ENCODE results near the gene SSU72. TPM values are rescaled to one million over a fixed set of nuclear protein-coding genes. Genes with fewer than 3 reads are reported as not detected.
"Not testable (repeated sequence)": the region's sequence is repeated elsewhere in the genome, so short reads cannot be mapped to it uniquely, and the experiment has no call there.

The SSU72 gene
- polyA plus RNA-seq, 1 donor (not counting 4 experiments of a cell fraction or from before 2014, with no cell fraction given) = 79.7 TPM

DNA sequence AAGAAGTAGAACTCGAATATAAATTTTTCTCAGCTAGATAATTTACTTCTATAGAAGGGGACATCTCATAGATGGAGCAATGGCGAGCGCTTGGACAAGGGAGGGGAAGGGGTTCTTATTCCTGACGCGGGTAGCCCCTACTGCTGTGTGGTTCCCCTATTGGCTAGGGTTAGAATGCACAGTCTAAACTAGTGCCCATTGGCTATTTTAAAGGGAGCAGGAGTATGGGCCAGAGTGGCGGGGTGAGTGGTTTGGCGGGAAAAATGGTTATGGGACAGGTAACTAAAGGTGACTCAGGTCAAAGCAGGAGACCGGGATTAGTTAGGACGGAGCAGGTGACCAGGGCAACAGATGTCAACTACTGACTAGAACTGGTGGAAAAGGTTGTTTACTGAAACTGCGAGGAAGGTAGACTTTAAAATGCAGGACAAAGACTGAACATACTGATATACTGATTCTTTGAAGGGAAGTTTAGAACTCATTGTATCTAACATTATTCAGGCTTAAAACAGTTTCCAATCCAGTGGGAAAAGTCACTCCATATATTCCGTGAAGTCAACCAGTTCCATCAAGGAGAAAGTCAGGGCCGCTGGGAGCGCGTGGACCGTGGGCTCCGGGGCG is 63.6 kb downstream of the SSU72 start:
- Histone ChIP-seq H3K36me3 (ENCODE audit: control insufficient read depth in 2 of 2, extremely low read depth in 1 of 2, insufficient read depth in 2 of 2, low read length in 2 of 2) (peaks cover 2 to 8% of the 10 kb centered on the region in 2 experiments), H3K9ac (ENCODE audit: control insufficient read depth, extremely low read depth, insufficient read depth, low read length) (peak overlapping the region; percentile 97), H3K27me3 (ENCODE audit: control insufficient read depth, extremely low read depth, insufficient read depth, low read length) (no peaks in the 10 kb centered on the region), H3K9me1 (ENCODE audit: control insufficient read depth, extremely low read depth, insufficient read depth, low read length) (no peaks in the 10 kb centered on the region), H3K9me3 (ENCODE audit: control insufficient read depth, low read depth, low read length) (no peaks in the 10 kb centered on the region), H3K4me1 (ENCODE audit: control insufficient read depth, extremely low read depth, insufficient read depth, low read length) (peaks cover 5% of the 10 kb centered on the region), H3K4me2 (ENCODE audit: control insufficient read depth, extremely low read depth, insufficient read depth, low read depth, low read length) (peak overlapping the region; percentile 90), H2AFZ (ENCODE audit: control insufficient read depth, low read length) (peak overlapping the region; percentile 89), H3K79me2 (ENCODE audit: control insufficient read depth, insufficient read depth, low read length) (peaks cover 26% of the 10 kb centered on the region), H3K27ac (ENCODE audit: control insufficient read depth, insufficient read depth, low read length) (peak overlapping the region; percentile 84), H4K20me1 (ENCODE audit: control insufficient read depth, extremely low read depth, insufficient read depth, low read length) (no peaks in the 10 kb centered on the region), H3K4me3 (ENCODE audit: control insufficient read depth in 2 of 3, extremely low read depth in 1 of 3, insufficient read depth in 2 of 3, low read depth in 1 of 3, low read length in 3 of 3) (peak overlapping the region; percentile 76 to 78 (median 77))
- FAIRE-seq = no peak
- dilution Hi-C loops (cut with MboI; ENCODE audit: extremely low pct_ligation_motif_present, low sequenced_read_pairs) = no loop called here
- no peak for DNase-seq (ENCODE audit: low read depth, low spot score)
- TF ChIP-seq EZH2 (IDR thresholded peaks at IDR 0.05; ENCODE audit: low read length) = no peak
- TF ChIP-seq, protein P1, sequence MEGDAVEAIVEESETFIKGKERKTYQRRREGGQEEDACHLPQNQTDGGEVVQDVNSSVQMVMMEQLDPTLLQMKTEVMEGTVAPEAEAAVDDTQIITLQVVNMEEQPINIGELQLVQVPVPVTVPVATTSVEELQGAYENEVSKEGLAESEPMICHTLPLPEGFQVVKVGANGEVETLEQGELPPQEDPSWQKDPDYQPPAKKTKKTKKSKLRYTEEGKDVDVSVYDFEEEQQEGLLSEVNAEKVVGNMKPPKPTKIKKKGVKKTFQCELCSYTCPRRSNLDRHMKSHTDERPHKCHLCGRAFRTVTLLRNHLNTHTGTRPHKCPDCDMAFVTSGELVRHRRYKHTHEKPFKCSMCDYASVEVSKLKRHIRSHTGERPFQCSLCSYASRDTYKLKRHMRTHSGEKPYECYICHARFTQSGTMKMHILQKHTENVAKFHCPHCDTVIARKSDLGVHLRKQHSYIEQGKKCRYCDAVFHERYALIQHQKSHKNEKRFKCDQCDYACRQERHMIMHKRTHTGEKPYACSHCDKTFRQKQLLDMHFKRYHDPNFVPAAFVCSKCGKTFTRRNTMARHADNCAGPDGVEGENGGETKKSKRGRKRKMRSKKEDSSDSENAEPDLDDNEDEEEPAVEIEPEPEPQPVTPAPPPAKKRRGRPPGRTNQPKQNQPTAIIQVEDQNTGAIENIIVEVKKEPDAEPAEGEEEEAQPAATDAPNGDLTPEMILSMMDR (optimal IDR thresholded peaks at IDR 0.05 in 1 of 3, IDR thresholded peaks at IDR 0.05 in 1 of 3, conservative IDR thresholded peaks at IDR 0.05 in 1 of 3; ENCODE audit: extremely low read depth in 1 of 3, insufficient read depth in 2 of 3, low read length in 3 of 3) = no peak

GRCh38 chr1:1509465-1509850 is 65.2 kb downstream of the SSU72 start:
- H2AFZ ChIP-seq (ENCODE audit: control insufficient read depth, low read length); H3K9me1 ChIP-seq (ENCODE audit: control insufficient read depth, extremely low read depth, insufficient read depth, low read length); H3K27me3 ChIP-seq (ENCODE audit: control insufficient read depth, extremely low read depth, insufficient read depth, low read length): not testable (repeated sequence)

GRCh38 chr1:1508775-1509464 is 65.7 kb downstream of the SSU72 start:
- dilution Hi-C loops (cut with MboI; ENCODE audit: extremely low pct_ligation_motif_present, low sequenced_read_pairs); DNase-seq (ENCODE audit: low read depth, low spot score); H3K27me3 ChIP-seq (ENCODE audit: control insufficient read depth, extremely low read depth, insufficient read depth, low read length); H3K9ac ChIP-seq (ENCODE audit: control insufficient read depth, extremely low read depth, insufficient read depth, low read length); H3K9me1 ChIP-seq (ENCODE audit: control insufficient read depth, extremely low read depth, insufficient read depth, low read length); FAIRE-seq; H3K4me2 ChIP-seq (ENCODE audit: control insufficient read depth, extremely low read depth, insufficient read depth, low read depth, low read length); H3K27ac ChIP-seq (ENCODE audit: control insufficient read depth, insufficient read depth, low read length); H3K4me1 ChIP-seq (ENCODE audit: control insufficient read depth, extremely low read depth, insufficient read depth, low read length); H3K9me3 ChIP-seq (ENCODE audit: control insufficient read depth, low read depth, low read length); H3K4me3 ChIP-seq (ENCODE audit: control insufficient read depth in 2 of 3, extremely low read depth in 1 of 3, insufficient read depth in 2 of 3, low read depth in 1 of 3, low read length in 3 of 3); H2AFZ ChIP-seq (ENCODE audit: control insufficient read depth, low read length); H3K36me3 ChIP-seq (ENCODE audit: control insufficient read depth in 2 of 2, extremely low read depth in 1 of 2, insufficient read depth in 2 of 2, low read length in 2 of 2); H4K20me1 ChIP-seq (ENCODE audit: control insufficient read depth, extremely low read depth, insufficient read depth, low read length): not testable (repeated sequence)
- peaks cover 12% of the 10 kb centered on the region for H3K79me2 ChIP-seq (ENCODE audit: control insufficient read depth, insufficient read depth, low read length)

More at GRCh38 chr1:1509465-1509850, 65.2 kb downstream of the SSU72 start:
- H3K9ac ChIP-seq (ENCODE audit: control insufficient read depth, extremely low read depth, insufficient read depth, low read length); H3K4me2 ChIP-seq (ENCODE audit: control insufficient read depth, extremely low read depth, insufficient read depth, low read depth, low read length); H3K4me3 ChIP-seq (ENCODE audit: control insufficient read depth in 2 of 3, extremely low read depth in 1 of 3, insufficient read depth in 2 of 3, low read depth in 1 of 3, low read length in 3 of 3); H3K27ac ChIP-seq (ENCODE audit: control insufficient read depth, insufficient read depth, low read length); H3K4me1 ChIP-seq (ENCODE audit: control insufficient read depth, extremely low read depth, insufficient read depth, low read length); DNase-seq (ENCODE audit: low read depth, low spot score); H4K20me1 ChIP-seq (ENCODE audit: control insufficient read depth, extremely low read depth, insufficient read depth, low read length); H3K9me3 ChIP-seq (ENCODE audit: control insufficient read depth, low read depth, low read length); dilution Hi-C loops (cut with MboI; ENCODE audit: extremely low pct_ligation_motif_present, low sequenced_read_pairs); FAIRE-seq; H3K36me3 ChIP-seq (ENCODE audit: control insufficient read depth in 2 of 2, extremely low read depth in 1 of 2, insufficient read depth in 2 of 2, low read length in 2 of 2): not testable (repeated sequence)
- H3K79me2 ChIP-seq (ENCODE audit: control insufficient read depth, insufficient read depth, low read length) = peaks cover 15% of the 10 kb centered on the region

Data from keratinocyte (primary cell).